MG63 (cell line): ENCODE results near the gene CDH7. TPM values are rescaled to one million over a fixed set of nuclear protein-coding genes. Genes with fewer than 3 reads are reported as not detected.

Experiments used
- DNase-seq: peaks from one replicate; pipeline ENCODE4 v3.0.0-alpha.2; 2020
- H3K27me3 ChIP-seq: fragments of 250-450 bp; sonication (Bioruptor Pico); 2 replicates; pipeline ENCODE4 v1.5.1; 2020; ENCODE audit warnings: mild to moderate bottlenecking, moderate library complexity
- H3K36me3 ChIP-seq: fragments of 250-450 bp; sonication (Bioruptor Pico); 2 replicates; pipeline ENCODE4 v1.5.1; 2020; ENCODE audit warnings: mild to moderate bottlenecking, moderate library complexity
- H3K4me3 ChIP-seq: fragments of 250-450 bp; sonication (Bioruptor Pico); 2 replicates; pipeline ENCODE4 v1.5.1; 2020; ENCODE audit warnings: mild to moderate bottlenecking, moderate library complexity
- H3K9me3 ChIP-seq: fragments of 250-450 bp; sonication (Bioruptor Pico); 2 replicates; pipeline ENCODE4 v1.5.1; 2020; ENCODE audit warnings: mild to moderate bottlenecking, moderate library complexity
- total RNA-seq: library from RNA; depleted of rRNA; stranded (reverse); fragments of >200 nt; shearing (Covaris generic); gene quantifications from 2 replicates; pipeline ENCODE4 v1.2.3, GENCODE V29; 2014; ENCODE audit warnings: low replicate concordance; rRNA removed

Gene CDH7, protein sequence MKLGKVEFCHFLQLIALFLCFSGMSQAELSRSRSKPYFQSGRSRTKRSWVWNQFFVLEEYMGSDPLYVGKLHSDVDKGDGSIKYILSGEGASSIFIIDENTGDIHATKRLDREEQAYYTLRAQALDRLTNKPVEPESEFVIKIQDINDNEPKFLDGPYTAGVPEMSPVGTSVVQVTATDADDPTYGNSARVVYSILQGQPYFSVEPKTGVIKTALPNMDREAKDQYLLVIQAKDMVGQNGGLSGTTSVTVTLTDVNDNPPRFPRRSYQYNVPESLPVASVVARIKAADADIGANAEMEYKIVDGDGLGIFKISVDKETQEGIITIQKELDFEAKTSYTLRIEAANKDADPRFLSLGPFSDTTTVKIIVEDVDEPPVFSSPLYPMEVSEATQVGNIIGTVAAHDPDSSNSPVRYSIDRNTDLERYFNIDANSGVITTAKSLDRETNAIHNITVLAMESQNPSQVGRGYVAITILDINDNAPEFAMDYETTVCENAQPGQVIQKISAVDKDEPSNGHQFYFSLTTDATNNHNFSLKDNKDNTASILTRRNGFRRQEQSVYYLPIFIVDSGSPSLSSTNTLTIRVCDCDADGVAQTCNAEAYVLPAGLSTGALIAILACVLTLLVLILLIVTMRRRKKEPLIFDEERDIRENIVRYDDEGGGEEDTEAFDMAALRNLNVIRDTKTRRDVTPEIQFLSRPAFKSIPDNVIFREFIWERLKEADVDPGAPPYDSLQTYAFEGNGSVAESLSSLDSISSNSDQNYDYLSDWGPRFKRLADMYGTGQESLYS
- not detected in 2 replicates for total RNA-seq

DNA sequence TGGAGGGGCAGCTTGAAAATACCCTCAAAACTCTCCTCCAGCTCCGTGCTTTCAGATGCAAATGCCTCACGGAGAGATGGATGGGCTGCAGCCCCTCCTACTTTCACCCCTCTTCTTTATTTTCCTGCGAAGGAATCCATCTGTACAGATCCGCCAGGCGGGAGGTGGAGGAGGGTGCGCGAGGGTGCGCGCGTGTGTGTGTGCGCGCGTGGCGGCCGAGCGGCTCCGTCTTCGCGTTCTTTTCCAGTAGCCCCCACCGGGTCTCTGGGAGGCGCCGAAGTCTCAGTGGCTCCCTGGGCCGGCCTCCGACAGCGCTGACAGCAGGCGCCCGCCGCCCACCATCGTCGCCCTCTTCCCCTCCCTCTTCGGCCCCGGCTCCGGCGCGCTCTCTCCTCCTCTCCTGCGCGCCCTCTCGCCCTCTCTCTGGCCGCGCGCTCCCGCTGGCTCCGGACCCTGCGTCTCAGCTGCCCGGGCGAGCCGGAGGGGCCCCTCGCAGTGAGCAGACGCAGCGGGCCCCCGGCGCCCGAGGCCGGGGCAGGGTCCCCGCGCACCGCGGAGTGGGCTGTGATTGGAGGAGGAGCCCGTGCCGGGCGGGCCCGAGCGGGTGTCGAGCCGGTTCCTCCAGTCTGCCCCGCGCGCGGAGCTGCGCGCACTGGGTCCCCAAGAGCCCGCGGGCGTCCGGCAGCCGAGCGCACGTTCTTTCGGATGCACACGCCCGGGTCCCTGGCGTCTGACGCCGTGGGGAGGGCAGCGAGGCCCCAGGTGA is at the start of gene CDH7:
Gene CDH7, plus strand, starts transcription at position 624 of the 766 bp plus-strand sequence. CDS start 11,831 bp downstream, outside the sequence.
- Histone ChIP-seq H3K9me3 (no peaks in the 10 kb centered on the region), H3K4me3 (peak within 1 kb of the TSS; percentile 26), H3K27me3 (peaks cover 14% of the 10 kb centered on the region), H3K36me3 (no peaks in the 10 kb centered on the region)
- peak; percentile 1 for DNase-seq

DNA sequence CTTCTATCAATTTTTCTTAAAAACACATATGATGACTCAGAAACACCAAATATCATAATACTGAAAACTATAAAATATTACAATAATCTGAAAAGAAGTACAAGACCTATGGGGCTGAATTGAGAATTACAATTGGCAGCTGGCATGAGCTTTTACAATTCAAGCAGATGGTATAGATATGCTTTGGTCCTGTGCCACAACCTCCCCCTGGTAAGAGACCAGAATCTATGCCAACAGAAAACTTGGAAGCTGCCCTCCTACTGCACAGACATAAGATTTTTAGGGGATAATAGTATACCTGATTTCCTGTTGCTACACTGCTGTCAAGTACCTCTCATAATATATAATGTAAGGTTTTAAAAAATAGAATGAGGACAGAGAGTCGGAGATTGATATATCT is 46.8 kb upstream of the CDH7 start:
- no peak overlapping the region for H3K4me3 ChIP-seq
- H3K27me3 ChIP-seq = no peaks in the 10 kb centered on the region
- H3K36me3 ChIP-seq = no peaks in the 10 kb centered on the region
- DNase-seq = no peak
- no peaks in the 10 kb centered on the region for H3K9me3 ChIP-seq

DNA sequence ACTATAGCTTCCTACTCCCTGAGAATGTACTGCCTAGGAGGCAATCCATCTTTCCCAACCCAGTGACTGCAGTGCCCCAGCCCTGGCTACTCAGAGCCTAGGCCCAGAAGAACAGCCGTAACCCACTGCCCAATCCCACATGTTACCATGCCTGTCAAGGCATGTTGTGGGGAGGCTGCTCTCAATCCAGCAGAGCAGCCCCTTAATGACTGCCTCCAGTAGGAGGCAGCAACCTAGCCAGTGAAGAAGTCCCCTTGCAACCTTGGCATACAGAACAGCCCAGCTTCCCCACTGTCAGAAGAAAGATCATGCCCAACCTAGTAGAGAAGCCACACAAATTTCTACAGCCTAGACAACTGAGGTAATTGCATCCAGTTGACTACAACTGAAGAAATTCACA is 44.2 kb upstream of the CDH7 start:
- no peaks in the 10 kb centered on the region for H3K36me3 ChIP-seq
- no peaks in the 10 kb centered on the region for H3K27me3 ChIP-seq
- H3K4me3 ChIP-seq = no peak overlapping the region
- H3K9me3 ChIP-seq = no peaks in the 10 kb centered on the region
- no peak for DNase-seq

DNA sequence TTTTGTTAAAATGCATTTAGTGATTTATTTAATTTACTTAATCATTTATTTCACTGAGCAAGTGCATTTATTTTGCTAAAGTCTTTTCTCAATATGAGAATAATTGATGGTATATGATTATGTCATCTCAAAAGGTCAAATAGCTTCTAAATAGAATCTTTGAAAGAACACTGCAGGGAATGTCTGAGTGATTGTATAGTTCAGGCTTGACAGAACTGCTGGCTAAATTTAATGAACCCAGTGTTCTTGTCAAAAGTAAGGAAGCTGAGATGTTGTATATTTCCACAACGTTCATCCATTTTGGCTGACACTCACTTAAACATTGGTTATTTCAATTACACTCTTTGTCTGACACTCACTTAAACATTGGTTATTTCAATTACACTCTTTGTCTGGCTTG is 39.3 kb upstream of the CDH7 start:
- H3K4me3 ChIP-seq = no peak overlapping the region
- no peaks in the 10 kb centered on the region for H3K36me3 ChIP-seq
- no peaks in the 10 kb centered on the region for H3K27me3 ChIP-seq
- no peak for DNase-seq
- no peaks in the 10 kb centered on the region for H3K9me3 ChIP-seq

DNA sequence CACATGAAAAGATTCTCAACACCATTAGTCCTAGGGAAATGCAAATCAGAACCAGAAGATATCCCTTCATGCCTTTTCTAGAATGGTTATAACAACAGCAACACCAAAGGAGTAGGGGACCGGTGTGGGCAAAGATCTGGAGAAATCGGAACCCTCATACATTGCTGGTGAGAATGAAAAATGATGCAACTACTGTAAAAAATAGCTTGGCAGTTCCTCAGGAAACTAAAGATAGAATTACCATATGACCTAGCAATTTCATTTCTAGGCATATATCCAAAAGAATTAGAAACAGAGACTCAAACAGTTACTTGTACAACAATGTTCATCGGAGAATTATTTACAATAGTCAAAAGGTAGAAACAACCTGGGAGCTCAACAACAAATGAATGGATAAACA is 29.2 kb upstream of the CDH7 start:
- no peak overlapping the region for H3K4me3 ChIP-seq
- no peaks in the 10 kb centered on the region for H3K27me3 ChIP-seq
- no peaks in the 10 kb centered on the region for H3K9me3 ChIP-seq
- no peak for DNase-seq
- no peaks in the 10 kb centered on the region for H3K36me3 ChIP-seq

DNA sequence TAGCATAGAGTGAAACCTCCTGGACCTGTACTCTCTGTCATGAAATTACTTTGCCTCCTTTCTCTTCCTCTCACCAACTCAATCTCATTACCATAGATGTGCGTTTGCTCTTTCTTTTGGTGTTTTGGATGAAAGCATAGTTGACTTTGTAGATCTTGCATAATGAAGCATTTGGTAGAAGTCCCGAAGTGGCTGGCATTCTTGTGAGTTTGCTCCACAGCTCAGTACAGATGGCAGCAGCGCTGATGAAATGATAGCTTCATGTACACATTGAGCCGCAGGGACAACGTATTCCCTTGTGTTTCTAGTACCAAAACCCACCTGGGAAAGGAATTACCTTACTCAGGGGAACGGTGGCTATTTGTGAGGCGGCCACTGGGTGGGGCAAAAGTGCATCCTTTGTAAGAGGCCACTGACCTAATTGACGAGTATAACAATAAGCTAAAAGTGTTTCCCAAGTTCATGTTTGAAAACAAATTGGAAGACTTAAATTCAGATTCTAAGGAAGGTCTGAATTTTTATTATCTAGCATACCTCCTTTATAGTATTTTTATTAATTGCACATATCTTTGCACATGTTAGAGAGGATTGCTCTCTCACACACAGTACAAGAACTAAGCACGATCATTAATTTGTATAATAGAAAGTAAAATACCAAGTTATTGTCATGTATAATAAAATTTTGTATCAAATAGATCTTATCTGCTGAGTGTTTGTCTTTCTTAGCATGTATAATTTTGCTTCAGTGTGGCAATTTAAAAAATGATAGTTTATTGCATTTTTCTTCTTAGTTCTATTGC is 25.4 kb upstream of the CDH7 start:
- H3K27me3 ChIP-seq = no peaks in the 10 kb centered on the region
- H3K4me3 ChIP-seq = no peak overlapping the region
- DNase-seq = no peak
- no peaks in the 10 kb centered on the region for H3K9me3 ChIP-seq
- H3K36me3 ChIP-seq = no peaks in the 10 kb centered on the region

DNA sequence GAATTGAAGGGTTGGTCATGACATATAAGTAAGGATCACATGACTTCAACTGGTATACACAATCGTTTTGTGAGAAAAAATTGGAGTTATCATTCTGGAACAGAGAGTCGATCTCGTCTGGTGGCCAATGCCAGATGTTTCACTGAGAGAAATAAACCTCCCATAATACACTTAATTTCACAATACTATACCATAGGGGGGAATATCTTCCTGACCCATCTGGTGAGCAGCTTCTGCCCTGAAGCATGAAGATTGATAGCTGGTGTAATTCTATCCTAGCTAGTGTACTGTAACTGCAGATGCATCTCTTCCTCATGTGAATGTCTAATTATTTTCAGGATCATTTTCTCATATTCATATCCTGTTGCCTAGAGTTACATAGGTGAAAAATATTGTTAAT is 15.7 kb upstream of the CDH7 start:
- no peak overlapping the region for H3K4me3 ChIP-seq
- no peaks in the 10 kb centered on the region for H3K27me3 ChIP-seq
- H3K36me3 ChIP-seq = no peaks in the 10 kb centered on the region
- H3K9me3 ChIP-seq = no peaks in the 10 kb centered on the region
- no peak for DNase-seq

DNA sequence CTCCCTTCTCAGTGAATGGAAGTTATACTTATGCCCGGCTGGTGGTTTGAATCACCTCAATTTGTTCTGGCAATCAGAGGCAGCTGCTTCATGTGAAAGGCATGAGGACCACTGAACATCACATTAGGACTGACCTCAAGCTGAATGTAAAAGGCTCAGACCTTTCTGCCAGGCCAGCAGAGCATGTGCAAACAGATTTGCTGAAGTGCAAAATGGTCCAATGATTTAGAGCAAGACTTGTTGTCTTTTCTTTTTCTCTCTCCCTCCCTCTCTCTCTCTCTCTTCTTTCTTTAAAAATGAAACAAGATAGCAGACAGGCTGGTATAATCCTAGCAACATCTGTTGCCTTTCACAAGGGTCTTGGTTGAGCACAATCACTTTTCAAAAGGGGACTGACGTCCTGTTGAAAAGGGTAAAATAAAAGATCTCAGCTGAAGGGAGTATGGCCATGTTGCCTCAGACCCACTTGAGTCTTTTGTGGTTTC is 13.3 kb upstream of the CDH7 start:
- H3K27me3 ChIP-seq = no peaks in the 10 kb centered on the region
- no peak for DNase-seq
- H3K36me3 ChIP-seq = no peaks in the 10 kb centered on the region
- no peak overlapping the region for H3K4me3 ChIP-seq
- no peaks in the 10 kb centered on the region for H3K9me3 ChIP-seq

DNA sequence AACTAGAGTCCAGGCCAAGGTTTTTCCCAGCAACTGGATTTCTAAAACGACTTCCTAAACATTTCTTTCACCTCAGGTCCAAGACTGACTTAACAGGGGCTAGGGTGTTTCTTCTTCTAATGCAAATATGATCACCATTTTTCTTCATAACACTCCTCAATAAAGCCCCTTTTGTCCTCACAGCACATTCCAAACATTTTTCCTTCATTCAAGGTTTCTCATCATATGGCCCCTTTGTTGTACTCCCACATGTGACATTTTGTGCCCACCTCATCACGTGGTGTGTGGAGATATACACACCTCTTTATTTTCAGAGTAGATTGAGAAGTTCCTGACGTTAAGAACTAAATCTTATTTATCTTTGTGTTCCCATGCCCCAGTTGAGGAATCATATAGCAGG is 3.9 kb upstream of the CDH7 start:
- Histone ChIP-seq H3K9me3 (no peaks in the 10 kb centered on the region), H3K36me3 (no peaks in the 10 kb centered on the region), H3K4me3 (no peak overlapping the region), H3K27me3 (peaks cover 10% of the 10 kb centered on the region)
- DNase-seq = no peak

DNA sequence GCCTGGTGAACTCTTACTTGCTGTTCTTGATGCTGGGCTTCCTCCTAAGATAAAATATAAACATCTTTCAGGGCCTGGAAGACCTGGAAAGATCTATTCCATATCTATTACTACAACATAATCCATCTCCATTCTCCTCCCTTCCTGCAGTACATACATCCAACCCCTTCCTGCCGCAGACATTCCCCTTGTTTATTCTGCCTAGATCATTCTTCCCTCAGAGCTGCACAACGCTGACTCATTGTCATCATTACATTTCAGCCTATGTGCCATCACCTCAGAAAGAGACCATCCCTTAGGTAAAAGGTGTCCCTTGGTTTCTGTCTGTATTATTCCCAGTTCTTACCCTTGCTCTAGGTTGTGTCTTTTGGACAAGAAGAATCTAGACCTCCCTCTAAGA is 2.5 kb upstream of the CDH7 start:
- no peaks in the 10 kb centered on the region for H3K9me3 ChIP-seq
- DNase-seq = no peak
- no peaks in the 10 kb centered on the region for H3K36me3 ChIP-seq
- H3K4me3 ChIP-seq = no peak overlapping the region
- peaks cover 14% of the 10 kb centered on the region for H3K27me3 ChIP-seq

DNA sequence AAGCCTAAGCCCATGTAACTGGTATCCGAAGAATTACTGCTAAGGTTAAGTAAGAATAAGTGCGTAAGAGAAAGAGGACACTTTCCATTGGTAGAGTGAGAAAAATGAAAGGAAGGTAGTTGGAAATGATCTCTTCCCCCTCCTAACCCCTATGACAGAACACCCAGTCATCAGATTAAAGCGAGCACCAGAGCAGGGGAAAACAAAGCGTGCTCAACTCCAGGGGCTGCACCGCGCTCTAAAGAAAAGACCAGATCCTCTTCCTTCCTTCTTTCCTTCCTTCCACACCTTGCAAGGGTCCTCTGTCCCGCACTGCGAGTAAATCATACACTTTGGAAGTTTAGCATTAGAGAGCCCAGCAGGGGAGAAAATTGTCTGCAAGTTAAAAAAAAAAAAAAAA is 971 bp upstream of the CDH7 start:
- no peak overlapping the region for H3K4me3 ChIP-seq
- H3K36me3 ChIP-seq = no peaks in the 10 kb centered on the region
- no peaks in the 10 kb centered on the region for H3K9me3 ChIP-seq
- H3K27me3 ChIP-seq = peaks cover 14% of the 10 kb centered on the region
- DNase-seq = no peak

DNA sequence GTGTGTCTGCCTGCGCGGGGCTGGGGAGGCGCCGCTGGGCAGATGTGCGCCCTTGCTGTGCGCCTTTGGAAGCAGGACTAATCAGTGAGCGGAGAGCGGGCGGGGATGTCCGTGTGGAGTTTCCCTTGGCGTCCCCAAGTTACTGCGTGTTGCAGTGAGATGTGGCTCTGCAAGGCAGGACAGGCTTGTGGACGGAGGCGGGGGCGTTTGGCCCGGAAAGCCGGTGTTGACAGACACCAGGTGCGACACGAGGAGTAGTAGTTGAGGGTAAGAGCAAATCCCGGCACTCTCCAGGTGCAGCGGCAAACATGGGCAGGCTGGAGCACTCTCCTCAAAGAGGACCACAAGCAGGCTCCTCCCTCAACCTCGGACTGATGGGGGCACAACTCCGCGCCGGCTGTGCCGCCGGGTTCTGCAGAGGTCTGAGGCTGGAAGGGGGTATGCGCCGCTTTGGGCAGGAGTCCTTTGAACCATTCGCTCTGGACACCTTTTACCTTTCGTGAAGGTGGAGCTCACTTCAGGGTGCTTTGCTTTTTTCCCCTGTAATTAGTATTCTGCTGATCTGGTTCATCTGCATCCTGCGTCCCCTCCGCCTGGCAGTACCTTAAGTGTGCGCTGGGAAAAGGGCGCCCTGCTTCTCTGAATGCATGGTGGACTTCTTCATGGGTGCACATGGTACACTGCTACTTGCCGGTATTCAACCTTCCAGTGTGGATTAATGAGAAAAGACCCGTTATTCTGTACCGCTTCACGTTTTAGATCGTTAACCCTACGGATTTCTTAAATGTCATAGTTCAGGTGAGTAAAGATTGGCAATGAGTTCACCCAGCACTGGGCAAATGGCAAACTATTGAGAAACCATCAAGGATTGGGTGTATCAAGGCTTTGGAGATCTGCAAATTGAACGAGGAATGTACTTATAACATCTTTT is 608 bp downstream of the CDH7 start:
- DNase-seq = no peak
- Histone ChIP-seq H3K9me3 (no peaks in the 10 kb centered on the region), H3K36me3 (no peaks in the 10 kb centered on the region), H3K4me3 (no peak overlapping the region), H3K27me3 (peaks cover 14% of the 10 kb centered on the region)

DNA sequence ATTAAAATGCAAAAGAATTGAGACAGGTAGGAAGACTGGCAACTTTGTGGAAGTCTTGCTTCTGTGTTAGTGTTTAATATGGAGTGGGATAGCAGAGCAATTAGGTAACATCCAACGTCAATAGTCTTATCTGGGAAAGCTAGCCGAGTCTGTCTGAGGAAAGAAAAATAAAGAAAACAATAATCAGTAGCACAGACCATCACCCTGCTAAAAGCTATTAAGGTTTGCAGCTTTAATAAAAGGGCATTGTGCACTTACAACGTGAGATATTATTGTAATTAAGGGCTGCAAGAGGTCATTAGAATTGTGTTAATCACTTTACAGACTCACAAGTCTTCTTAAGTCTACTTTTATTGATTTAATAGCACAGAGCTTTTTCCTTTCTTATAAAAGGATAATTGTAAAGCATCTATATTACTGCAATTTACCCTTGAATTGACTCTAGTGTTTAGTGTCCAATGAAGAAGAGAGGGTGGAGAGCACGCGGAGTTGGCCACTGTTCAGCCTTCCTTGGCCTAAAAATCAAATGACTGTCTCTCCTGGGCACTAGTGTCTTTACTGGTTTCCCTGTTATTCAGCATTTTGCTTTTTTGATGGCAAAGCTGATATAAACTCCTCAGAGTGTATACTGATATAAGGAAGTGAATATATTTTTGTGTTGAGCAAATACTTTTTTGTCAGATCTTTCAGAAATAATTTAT is 2.0 kb downstream of the CDH7 start:
- H3K9me3 ChIP-seq = no peaks in the 10 kb centered on the region
- H3K4me3 ChIP-seq = no peak overlapping the region
- no peaks in the 10 kb centered on the region for H3K36me3 ChIP-seq
- no peak for DNase-seq
- H3K27me3 ChIP-seq = peaks cover 14% of the 10 kb centered on the region

DNA sequence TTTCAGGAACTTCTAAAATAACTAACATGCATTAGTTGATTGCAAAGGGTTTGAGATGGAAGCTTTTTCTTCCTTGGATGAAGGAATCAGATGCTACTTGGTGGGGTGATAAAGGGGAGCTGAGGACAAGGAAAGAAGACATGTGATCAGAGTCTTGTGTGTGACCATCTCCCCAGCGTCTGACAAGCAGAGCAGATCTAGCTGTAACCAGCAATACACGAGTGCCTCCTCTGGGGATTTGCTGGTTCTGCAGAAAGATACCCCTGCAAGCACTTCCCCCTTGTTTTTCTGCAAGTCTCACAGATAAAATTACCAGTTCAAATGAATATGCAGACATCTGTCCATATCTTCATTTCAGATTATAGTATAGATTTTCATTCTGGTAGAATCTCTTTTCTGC is 2.7 kb downstream of the CDH7 start:
- no peak for DNase-seq
- H3K36me3 ChIP-seq = no peaks in the 10 kb centered on the region
- no peak overlapping the region for H3K4me3 ChIP-seq
- no peaks in the 10 kb centered on the region for H3K9me3 ChIP-seq
- H3K27me3 ChIP-seq = peaks cover 14% of the 10 kb centered on the region

DNA sequence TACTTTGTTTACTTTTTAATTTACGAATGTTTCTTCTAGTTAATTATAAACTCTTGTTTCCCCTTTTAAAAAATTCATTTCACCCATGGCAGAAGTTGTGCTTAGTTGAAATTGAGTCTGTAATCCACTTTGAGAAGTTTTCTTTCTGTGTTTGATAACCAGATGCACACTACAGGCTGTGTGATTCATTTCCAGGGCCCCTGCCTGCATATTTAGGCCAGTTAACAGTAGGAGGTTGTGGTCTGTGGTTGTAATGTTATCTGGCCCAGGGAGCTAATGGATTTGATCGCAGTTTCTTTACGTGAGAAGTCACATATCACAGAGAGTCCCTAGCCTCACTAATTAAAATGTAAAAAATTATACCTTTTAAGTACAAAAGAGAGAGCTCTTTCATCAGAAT is 3.3 kb downstream of the CDH7 start:
- Histone ChIP-seq H3K4me3 (no peak overlapping the region), H3K36me3 (no peaks in the 10 kb centered on the region), H3K27me3 (peaks cover 14% of the 10 kb centered on the region), H3K9me3 (no peaks in the 10 kb centered on the region)
- peak; percentile 4 for DNase-seq
